Measurements from ENCODE around the gene TADA1.
A peak's percentile ranks its signal among the peaks of the same experiment; 100 is the strongest.

The TADA1 gene, protein sequence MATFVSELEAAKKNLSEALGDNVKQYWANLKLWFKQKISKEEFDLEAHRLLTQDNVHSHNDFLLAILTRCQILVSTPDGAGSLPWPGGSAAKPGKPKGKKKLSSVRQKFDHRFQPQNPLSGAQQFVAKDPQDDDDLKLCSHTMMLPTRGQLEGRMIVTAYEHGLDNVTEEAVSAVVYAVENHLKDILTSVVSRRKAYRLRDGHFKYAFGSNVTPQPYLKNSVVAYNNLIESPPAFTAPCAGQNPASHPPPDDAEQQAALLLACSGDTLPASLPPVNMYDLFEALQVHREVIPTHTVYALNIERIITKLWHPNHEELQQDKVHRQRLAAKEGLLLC

GRCh38 chr1:166875734-166876539, at the start of gene TADA1:
TADA1 (minus strand) TSS chr1:166876264; CDS start chr1:166876233, 31 bp downstream.
- peak; percentile 99 for DNase-seq

- DNase-seq: no peak
Observed at GRCh38 chr1:166924823-166925541, 48.9 kb upstream of the TADA1 start.

DNA sequence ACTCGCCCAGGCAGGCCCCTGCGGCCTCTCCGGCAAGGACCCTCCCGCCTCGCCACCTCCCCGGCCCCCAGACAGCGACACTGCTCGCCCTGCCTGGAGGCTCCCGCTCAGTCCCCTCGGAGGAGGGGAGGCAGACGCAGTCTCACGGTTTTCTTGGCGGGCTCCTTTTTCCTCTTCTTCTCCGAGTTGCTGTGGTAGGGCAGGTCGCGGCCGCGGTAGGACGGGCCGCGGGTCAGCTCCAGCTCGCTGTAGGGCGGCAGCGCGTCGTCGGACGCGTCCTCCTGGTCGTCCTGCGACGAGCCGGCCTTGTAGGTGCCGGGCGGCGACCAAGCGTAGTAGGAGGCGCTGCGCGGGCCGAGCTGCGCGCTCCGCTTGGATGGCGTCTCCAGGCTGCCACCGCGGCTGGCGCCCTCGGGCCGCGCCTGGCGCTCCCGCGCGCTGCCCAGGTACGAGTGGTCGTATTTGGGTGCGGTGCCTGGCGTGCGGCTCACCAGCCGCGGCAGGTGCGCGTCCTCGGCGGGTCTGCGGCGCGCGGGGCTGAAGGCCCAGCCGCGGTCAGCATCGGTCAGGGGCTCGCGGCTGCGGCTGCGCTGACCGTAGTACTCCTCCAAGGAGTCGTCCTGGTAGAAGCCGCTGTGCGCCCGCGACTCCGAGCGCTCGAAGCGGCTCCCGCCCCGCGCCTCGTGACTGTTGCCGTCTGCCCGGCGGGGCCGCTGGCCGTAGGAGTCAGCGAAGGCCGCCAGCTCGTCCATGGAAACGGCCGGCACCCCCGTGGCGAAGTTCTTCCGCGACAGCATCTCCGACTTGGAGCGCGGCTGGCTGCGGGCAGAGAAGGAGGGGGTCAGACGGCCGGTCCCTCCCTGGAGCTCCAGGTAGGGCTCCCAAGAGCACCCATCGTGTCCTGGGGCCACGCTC, 44.8 kb upstream of the TADA1 start:
- no peak for DNase-seq

DNA sequence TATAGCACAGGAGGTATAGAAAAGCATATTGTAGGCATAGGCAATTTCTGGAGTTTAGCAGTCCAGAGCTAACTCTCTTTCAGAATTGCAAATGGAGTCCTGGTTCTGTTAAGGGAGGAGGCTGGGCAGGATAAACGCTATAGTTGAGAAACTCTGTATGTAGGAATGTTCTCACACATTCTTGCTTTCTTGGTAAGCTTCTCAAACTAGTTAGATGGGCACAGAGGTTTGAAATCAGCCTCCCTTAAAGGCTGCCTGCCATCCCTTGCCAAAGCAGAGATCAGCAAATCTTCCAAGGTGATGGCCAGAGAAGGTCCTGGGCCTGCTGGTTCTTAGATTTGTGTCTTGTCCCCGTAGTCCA, 42.9 kb upstream of the TADA1 start:
- no peak for DNase-seq

DNA sequence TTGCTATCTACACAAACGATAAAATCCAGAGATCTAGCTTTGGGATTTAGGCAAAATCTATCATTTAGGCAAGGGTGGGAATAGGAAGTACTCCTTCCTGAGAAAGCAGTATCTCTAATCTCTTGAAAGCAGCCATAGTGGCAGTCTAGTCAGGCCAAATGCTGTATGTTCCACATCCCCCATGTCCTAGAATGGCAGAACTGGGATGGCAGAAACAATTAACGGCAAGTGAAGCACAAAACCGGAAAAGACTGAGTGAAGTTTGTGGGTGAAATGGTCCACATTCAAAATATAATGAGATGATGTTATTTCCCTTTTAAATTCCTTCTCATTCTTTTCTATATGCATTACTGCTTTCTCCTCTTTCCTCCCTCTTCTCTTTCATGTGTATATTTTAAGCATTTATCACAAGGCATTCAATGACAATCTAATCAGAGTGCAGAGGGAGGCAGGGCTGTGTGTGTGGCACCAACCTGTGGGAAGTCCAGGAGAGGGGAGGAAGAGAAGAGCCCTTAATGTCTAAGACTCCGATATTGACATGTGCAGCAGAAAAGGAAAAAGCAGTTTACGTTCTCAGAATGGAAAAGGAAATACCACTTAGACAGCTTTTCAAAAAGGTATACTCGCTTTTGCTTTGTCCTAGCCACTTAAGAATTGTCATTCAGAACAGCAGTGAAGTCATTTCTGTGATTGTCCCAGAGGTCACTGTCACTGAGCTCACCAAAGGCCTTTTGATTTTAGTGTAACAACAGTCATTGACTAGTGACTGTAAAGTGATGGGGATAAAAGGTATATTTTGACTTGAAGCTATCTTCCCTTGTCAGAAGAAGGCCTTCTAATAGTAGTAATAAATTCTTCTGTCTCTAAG, 42.3 kb upstream of the TADA1 start:
- no peak for DNase-seq

DNA sequence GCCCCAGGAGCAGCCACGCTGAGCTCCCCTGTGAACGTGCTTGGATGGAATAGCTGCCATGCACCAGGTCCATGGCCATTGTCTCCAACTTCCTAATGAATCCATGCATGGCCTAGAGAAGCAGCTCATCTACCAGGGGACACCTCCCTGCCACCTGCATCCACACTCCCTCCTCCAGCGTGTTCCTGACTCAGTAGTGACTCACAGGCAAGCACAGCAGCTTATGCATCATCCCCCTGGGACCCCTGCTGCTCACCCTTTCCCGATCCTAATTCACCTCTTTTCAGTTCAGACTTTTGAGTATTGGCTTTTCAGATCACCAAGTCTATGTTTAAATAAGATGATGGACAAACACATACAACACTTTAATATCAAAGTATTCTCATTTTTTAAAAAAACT, 39.9 kb upstream of the TADA1 start:
- DNase-seq: no peak

DNA sequence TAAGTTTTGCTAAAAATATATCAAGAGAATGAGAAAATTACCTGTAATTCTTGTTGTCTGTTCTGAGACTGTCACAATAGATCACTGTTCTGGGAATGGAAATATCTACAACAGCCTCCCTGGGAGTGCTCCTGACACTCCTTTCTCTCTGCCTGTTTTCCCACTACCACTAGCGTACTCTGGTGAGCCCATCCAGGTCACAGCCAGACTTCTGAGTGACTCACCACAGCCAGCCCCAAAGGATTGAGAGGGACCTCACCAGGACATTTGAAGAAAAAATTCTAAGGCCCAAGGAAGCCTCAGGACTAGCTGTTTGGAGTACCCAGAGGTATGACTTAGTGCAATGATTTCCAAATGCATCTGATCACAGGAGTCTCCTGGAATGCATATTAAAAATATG, 39.0 kb upstream of the TADA1 start:
- no peak for DNase-seq

- no peak for DNase-seq
Observed at GRCh38 chr1:166914111-166914510, 38.0 kb upstream of the TADA1 start.

DNA sequence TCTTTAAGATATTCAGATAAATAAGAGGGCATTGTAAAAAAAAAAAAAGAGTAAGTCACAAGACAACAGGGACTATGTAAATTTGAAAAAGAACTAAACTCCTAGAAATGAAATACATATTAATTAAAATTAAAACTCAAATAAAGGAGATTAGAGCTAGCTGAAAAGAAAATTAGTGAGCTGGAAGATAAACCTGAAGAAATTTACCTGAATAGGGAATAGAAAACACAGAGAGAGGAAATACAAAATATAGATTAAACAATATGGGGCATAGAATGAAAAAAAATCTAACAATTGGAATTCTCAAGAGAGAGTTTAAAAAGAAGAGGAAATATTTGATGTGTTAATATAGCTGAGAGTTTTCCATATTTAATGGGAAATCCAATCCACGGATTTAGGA, 35.6 kb upstream of the TADA1 start:
- no peak for DNase-seq

- DNase-seq: peak; percentile 70
Observed at GRCh38 chr1:166910396-166910994, 34.4 kb upstream of the TADA1 start.

GRCh38 chr1:166908942-166909341, 32.9 kb upstream of the TADA1 start:
- no peak for DNase-seq

- no peak for DNase-seq
Observed at GRCh38 chr1:166907763-166908162, 31.7 kb upstream of the TADA1 start.

GRCh38 chr1:166907051-166907450, 31.0 kb upstream of the TADA1 start:
- no peak for DNase-seq

DNA sequence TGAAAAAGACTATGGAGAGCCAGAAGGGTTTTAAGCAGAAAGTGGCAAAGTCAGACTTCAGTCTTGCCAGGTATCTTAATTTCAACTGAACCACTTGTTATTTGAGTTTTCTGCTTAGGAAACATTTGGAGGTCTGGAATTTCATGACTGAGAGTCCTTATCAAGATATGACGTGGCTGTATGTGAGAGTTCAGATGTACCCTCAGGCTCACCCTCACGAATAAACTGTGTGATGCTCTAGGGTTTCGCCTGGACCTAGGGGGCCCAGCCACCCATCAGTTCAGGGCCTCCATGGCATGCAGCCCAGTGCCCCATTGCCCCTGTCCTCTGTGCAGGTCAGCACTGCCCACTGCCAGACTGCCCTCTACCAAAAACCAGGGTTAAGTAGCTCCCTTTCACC, 30.6 kb upstream of the TADA1 start:
- DNase-seq: no peak

GRCh38 chr1:166905900-166906299, 29.8 kb upstream of the TADA1 start:
- no peak for DNase-seq

DNA sequence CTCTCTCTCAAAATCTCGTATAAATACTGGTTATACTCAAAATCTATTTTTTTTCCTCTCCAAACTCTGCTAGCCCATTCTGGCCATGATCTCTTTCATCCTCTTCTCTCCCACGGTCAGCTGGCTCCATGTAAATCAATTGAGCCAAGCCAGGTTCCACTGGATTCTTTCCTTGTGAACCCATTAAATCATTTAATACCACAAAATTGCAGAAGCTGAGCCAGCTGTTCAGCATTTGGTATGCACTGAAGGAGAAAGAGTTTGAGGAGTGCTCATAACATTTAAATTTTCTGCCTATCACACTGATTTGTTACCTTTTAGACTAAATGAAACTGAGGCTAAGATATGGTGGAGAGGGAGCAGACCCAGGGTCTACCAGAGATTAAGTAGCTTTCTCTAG, 29.1 kb upstream of the TADA1 start:
- DNase-seq: peak; percentile 56

DNA sequence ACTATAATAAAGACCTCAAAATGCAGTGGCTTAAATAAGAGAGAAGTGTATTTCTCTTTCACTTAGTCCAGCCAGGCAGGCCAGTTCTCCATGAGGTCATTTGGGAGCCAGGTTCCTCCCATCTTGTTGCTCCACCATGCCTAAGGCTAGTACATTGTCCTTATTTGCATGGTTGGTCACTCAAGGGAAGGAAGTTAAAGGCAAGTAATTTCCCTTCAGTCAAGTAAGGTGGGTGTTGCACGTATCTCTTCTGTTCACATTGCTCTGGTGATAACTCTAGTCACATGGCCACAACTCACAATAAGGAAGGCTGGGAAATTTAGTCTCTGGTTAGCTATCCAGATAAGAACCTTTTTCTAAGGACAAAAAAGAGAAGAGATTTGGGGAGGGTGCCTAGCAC, 27.2 kb upstream of the TADA1 start:
- no peak for DNase-seq

DNA sequence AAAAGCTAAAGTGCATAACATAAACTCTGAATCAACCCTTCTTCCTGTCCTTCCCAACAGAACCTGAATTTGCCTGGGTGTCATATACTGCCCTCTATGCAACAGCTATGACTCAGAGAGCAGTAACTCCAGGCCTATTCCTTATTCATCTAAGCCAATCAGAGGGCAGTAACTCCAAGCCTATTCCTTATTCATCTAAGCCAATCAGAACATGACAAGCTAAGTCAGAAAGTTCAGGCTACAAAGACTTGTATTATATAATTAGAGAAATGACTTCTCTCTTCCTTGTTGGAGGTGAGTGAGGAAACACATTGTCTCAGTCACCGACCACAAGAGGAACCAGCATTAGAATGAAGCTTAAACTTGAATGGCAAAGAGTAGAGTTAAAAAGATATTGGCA, 26.2 kb upstream of the TADA1 start:
- DNase-seq: no peak

DNA sequence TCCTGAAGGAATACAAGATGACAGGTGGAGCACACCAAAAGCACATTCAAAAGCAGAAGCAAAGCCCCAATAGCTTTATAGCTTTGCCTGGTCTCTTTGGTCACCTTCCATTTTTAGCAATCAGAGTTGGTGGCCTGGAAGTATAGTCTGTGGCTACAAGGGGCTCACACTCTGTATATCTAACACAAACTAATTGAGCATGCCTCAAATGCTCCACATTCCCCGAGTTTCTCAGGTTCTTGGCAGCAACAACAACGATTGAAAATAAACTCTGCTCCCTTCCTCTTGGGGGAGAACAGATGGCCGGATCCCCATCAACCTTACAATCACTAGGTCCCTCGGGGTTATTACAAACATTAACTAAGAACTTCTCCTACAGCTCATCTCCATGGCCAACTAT, 24.9 kb upstream of the TADA1 start:
- no peak for DNase-seq

DNA sequence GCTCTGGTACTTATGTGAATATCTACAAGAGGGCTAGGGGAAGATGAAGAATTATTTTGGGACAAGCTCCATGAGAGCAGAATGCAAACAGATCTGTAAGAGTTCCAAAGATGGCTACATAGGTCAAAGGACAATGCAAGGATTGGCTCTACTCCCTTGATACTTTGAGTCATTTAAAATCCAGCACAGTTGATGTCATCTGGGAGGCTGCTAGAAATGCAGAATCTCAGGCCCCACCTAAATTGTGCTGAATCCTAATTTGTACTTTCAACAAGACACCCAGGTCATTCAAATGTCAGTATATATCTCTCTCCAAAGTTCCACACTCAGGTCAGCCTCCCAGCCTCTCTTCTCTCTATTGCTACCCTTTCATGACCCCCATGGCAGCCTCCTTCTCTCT, 23.7 kb upstream of the TADA1 start:
- no peak for DNase-seq

DNA sequence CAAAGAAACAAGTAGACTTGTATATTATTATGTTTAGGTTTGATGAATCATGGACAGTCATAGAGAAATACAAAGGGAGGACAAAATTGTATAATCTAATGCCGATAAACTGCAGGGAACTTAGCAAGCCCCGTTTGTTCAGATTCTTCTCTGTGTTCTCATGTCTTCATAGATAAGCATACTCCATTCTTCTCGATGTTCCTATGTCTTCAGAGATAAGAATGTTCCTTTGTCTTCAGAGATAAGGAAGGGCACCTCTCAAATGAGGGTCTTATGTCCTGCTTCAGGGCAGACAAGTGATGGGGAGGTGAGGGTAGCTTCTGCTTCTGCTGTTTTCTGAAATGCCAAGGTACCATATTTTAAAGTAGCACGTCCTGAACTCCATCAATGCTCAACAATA, 19.7 kb upstream of the TADA1 start:
- no peak for DNase-seq

All from femur (tissue), 1 donor.